Right ventricle myocardium inferior (tissue), 1 donor: ENCODE data around the gene MB. TPM values are rescaled to one million over a fixed set of nuclear protein-coding genes. Genes with fewer than 3 reads are reported as not detected.

ENCODE experiments used
- ATAC-seq: fragments of 200-7000 bp; cut with Tn5 transposase; one replicate; pipeline ENCODE4 v1.9.1; 2020; ENCODE audit warnings: mild to moderate bottlenecking, moderate library complexity
- DNase-seq: peaks from one replicate; pipeline ENCODE4 v3.0.0; 2021; ENCODE audit errors: missing footprints
- intact Hi-C: fragments of 100-400 bp; cut with DNase I; formaldehyde crosslinking; loops from one replicate; pipeline ENCODE4 v1.11.0; 2022
- total RNA-seq: library from RNA; stranded (reverse); fragmentation: NEBNext Ultra II Directional; extraction: Animal tissue kit (Norgen Biotek cat#: 25700); gene quantifications from one replicate; pipeline ENCODE4 v1.2.1, GENCODE V29; 2021
- donor health status: DM: no; HTN: yes; CAD: no; lungs with severe emphysema.

Gene MB
- total RNA-seq, 1 donor from 2014 or later: 17,829 TPM

GRCh38 chr22:35622191-35622913, 5.2 kb upstream of the MB start:
- intact Hi-C loops: loop anchor here (2.0 to 10.0 kb wide), 2 partner anchors 36 to 402 kb away; partner anchors contain the start of gene RBFOX2
- ATAC-seq: peak; percentile 58
- peak; percentile 83 for DNase-seq

GRCh38 chr22:35621451-35621850, 4.3 kb upstream of the MB start:
- ATAC-seq: no peak
- no peak for DNase-seq
- intact Hi-C loops: loop anchor here (10.0 kb wide), 1 partner anchor 403 kb away; the partner anchor contains the start of gene RBFOX2

- DNase-seq: peak; percentile 57
- peak; percentile 64 for ATAC-seq
- intact Hi-C loops: loop anchor here (10.0 kb wide), 1 partner anchor 404 kb away; the partner anchor contains the start of gene RBFOX2
Observed at GRCh38 chr22:35620624-35621251, 3.6 kb upstream of the MB start.

- DNase-seq (no peak), ATAC-seq (no peak)
- intact Hi-C loops: loop anchor here (10.0 kb wide), 1 partner anchor 405 kb away; the partner anchor contains the start of gene RBFOX2
Observed at GRCh38 chr22:35619336-35620094, 2.4 kb upstream of the MB start.

- no peak for ATAC-seq
- intact Hi-C loops: no loop called here
Observed at GRCh38 chr22:35618427-35619223, 1.5 kb upstream of the MB start.

GRCh38 chr22:35616043-35616442, 1.1 kb downstream of the MB start:
- intact Hi-C loops: no loop called here
- ATAC-seq: no peak
- peak; percentile 55 for DNase-seq

More at GRCh38 chr22:35618427-35619223, 1.5 kb upstream of the MB start:
- no peak for DNase-seq

- intact Hi-C loops: no loop called here
- no peak for ATAC-seq
- peak; percentile 55 for DNase-seq
Observed at GRCh38 chr22:35615156-35615555, 2.0 kb downstream of the MB start.

GRCh38 chr22:35614404-35614803, 2.7 kb downstream of the MB start:
- no peak for ATAC-seq
- intact Hi-C loops: no loop called here
- no peak for DNase-seq

GRCh38 chr22:35612903-35613302, 4.2 kb downstream of the MB start:
- peak; percentile 54 for ATAC-seq
- intact Hi-C loops: no loop called here
- DNase-seq: peak; percentile 63

- ATAC-seq (no peak), DNase-seq (peak; percentile 55)
- intact Hi-C loops: no loop called here
Observed at GRCh38 chr22:35611891-35612576, 5.1 kb downstream of the MB start.

GRCh38 chr22:35611200-35611890, 5.8 kb downstream of the MB start:
- intact Hi-C loops: no loop called here
- ATAC-seq: no peak

GRCh38 chr22:35610741-35611140, 6.4 kb downstream of the MB start:
- intact Hi-C loops: no loop called here
- ATAC-seq: no peak
- no peak for DNase-seq

More at GRCh38 chr22:35611200-35611890, 5.8 kb downstream of the MB start:
- peak; percentile 61 for DNase-seq

GRCh38 chr22:35609761-35610160, 7.4 kb downstream of the MB start:
- intact Hi-C loops: no loop called here
- ATAC-seq (no peak), DNase-seq (no peak)

- intact Hi-C loops: no loop called here
- ATAC-seq (no peak), DNase-seq (no peak)
Observed at GRCh38 chr22:35609261-35609660, 7.9 kb downstream of the MB start.

GRCh38 chr22:35608088-35608487, 9.0 kb downstream of the MB start:
- no peak for ATAC-seq
- DNase-seq: no peak
- intact Hi-C loops: no loop called here

GRCh38 chr22:35606916-35607315, 10.2 kb downstream of the MB start:
- intact Hi-C loops: loop anchor here (2.0 kb wide), 1 partner anchor 14 kb away; no protein-coding TSS in a partner anchor
- DNase-seq: no peak
- no peak for ATAC-seq

- ATAC-seq (peak; percentile 73), DNase-seq (peak; percentile 74)
- intact Hi-C loops: loop anchor here (2.0 kb wide), 1 partner anchor 13 kb away; no protein-coding TSS in a partner anchor
Observed at GRCh38 chr22:35605851-35606481, 11.2 kb downstream of the MB start.
